SU-DHL-6 (cell line): Measurements from ENCODE around the gene DUSP14.

Experiments
- H2AFZ ChIP-seq: fragments of 200-600 bp; sonication (generic); 2 replicates; pipeline ENCODE4 v1.6.1; 2014; ENCODE audit warnings: low read depth, mild to moderate bottlenecking, moderate library complexity, mixed read lengths, antibody characterized with exemption, low read length; ENCODE audit not compliant: severe bottlenecking
- H3F3A ChIP-seq: fragments of 200-600 bp; shearing (Covaris generic); 2 replicates; pipeline ENCODE4 v1.6.0; 2016; ENCODE audit warnings: antibody characterized with exemption, mild to moderate bottlenecking; ENCODE audit not compliant: insufficient read depth
- H3K27ac ChIP-seq: fragments of 200-600 bp; sonication (generic); 2 replicates; pipeline ENCODE4 v1.5.1; 2016; ENCODE audit warnings: low read depth, mild to moderate bottlenecking, low read length, moderate library complexity, mixed read lengths
- H3K27me3 ChIP-seq: fragments of 200-600 bp; sonication (generic), shearing (Covaris generic); 2 replicates; pipeline ENCODE4 v1.6.0; 2014; ENCODE audit warnings: mild to moderate bottlenecking, low read length
- H3K36me3 ChIP-seq: fragments of 200-600 bp; sonication (generic); 2 replicates; pipeline ENCODE4 v1.6.1; 2014; ENCODE audit warnings: mild to moderate bottlenecking, low read length, mixed read lengths
- H3K4me2 ChIP-seq: fragments of 300-600, 200-600 bp; shearing (Covaris generic), sonication (generic); 2 replicates; pipeline ENCODE4 v1.6.0; 2014; ENCODE audit warnings: low read length, low read depth, mild to moderate bottlenecking; ENCODE audit not compliant: poor library complexity, severe bottlenecking
- H3K4me3 ChIP-seq: fragments of 200-600 bp; sonication (generic); 2 replicates; pipeline ENCODE4 v1.5.1; 2014; ENCODE audit warnings: antibody characterized with exemption, low read length, mild to moderate bottlenecking, mixed read lengths; ENCODE audit not compliant: insufficient read depth, poor library complexity, severe bottlenecking
- H3K79me2 ChIP-seq: fragments of 200-600 bp; sonication (generic); 2 replicates; pipeline ENCODE4 v1.6.1; 2014; ENCODE audit warnings: mild to moderate bottlenecking, low read length, moderate library complexity; ENCODE audit not compliant: insufficient read depth
- H3K9ac ChIP-seq: fragments of 200-600 bp; sonication (generic); 2 replicates; pipeline ENCODE4 v1.7.0; 2014; ENCODE audit warnings: mild to moderate bottlenecking, low read length
- H3K9me2 ChIP-seq: fragments of 200-600 bp; sonication (generic); replicated peaks from 2 replicates; pipeline ENCODE4 v1.6.1; 2014; ENCODE audit warnings: low read length; ENCODE audit not compliant: insufficient read depth
- H3K9me3 ChIP-seq: fragments of 200-600 bp; sonication (generic); 2 replicates; pipeline ENCODE4 v1.6.1; 2014; ENCODE audit warnings: low read length, mixed read lengths; ENCODE audit not compliant: insufficient read depth
- H4K20me1 ChIP-seq: fragments of 200-600 bp; sonication (generic); 2 replicates; pipeline ENCODE4 v1.6.1; 2014; ENCODE audit warnings: low read depth, mild to moderate bottlenecking, antibody characterized with exemption, low read length, moderate library complexity, mixed read lengths
- EZH2phosphoT487 ChIP-seq: fragments of 200-600 bp; sonication (generic), shearing (Covaris generic); conservative IDR thresholded peaks from 2 replicates; pipeline ENCODE4 v1.6.1; 2018; ENCODE audit warnings: mild to moderate bottlenecking, antibody characterized with exemption, low read length, moderate library complexity, mixed read lengths
- TF ChIP-seq, protein P1 (sequence below): fragments of 200-600 bp; sonication (generic); IDR thresholded peaks from one replicate; pipeline ENCODE4 v1.5.1; 2017; ENCODE audit warnings: antibody characterized with exemption, mild to moderate bottlenecking, low read length, moderate library complexity; ENCODE audit not compliant: insufficient read depth, poor library complexity, severe bottlenecking

The DUSP14 gene

DNA sequence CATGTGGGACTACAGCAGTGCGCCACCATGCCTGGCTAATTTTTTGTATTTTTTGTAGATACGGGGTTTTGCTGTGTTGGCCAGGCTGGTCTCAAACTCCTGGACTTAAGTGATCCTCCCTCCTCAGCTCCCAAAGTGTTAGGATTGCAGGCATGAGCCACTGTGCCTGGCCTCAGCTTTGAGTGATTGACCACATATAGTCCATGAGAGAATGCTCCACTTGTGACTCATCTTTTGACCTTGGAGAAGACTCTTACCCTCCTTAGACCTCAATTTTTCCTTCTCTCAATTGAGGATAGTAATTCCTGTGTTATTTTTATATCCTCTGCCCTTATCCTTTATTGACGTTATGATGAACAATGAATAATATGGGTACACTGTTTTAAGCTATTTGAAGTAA lies 30.9 kb upstream of the DUSP14 start:
- Histone ChIP-seq H3K36me3 (peaks cover 5% of the 10 kb centered on the region; the same call in 1 of the 2 replicates), H3K79me2 (no peaks in the 10 kb centered on the region), H3K27ac (no peak overlapping the region), H4K20me1 (no peaks in the 10 kb centered on the region), H3K4me3 (no peak overlapping the region), H3K27me3 (no peaks in the 10 kb centered on the region), H3K9me3 (no peaks in the 10 kb centered on the region), H3F3A (no peaks in the 10 kb centered on the region), H3K4me2 (no peak overlapping the region), H3K9me2 (no peaks in the 10 kb centered on the region), H3K9ac (no peak overlapping the region), H2AFZ (no peak overlapping the region)
- TF ChIP-seq, protein P1, sequence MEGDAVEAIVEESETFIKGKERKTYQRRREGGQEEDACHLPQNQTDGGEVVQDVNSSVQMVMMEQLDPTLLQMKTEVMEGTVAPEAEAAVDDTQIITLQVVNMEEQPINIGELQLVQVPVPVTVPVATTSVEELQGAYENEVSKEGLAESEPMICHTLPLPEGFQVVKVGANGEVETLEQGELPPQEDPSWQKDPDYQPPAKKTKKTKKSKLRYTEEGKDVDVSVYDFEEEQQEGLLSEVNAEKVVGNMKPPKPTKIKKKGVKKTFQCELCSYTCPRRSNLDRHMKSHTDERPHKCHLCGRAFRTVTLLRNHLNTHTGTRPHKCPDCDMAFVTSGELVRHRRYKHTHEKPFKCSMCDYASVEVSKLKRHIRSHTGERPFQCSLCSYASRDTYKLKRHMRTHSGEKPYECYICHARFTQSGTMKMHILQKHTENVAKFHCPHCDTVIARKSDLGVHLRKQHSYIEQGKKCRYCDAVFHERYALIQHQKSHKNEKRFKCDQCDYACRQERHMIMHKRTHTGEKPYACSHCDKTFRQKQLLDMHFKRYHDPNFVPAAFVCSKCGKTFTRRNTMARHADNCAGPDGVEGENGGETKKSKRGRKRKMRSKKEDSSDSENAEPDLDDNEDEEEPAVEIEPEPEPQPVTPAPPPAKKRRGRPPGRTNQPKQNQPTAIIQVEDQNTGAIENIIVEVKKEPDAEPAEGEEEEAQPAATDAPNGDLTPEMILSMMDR: no peak
- TF ChIP-seq EZH2phosphoT487: no peak

DNA sequence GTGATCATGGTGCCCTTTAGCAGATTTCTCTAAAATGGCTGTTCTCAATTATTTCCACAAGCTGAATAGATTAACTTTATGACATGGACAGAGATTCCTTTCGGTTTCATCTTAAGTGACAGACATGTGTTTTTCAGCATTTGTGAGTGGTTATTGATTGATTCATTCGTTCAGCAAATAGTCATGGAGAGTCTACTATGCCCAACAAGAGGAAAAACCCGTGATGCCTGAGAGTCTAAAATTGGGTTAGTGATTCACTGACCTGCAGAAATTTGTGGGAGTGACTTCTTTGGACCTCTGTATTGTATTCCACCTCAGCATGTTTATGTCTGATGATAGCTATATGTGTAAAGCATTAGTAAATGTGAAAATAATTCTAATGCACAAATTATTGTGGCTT lies 28.0 kb upstream of the DUSP14 start:
- no peak overlapping the region for H2AFZ ChIP-seq
- no peaks in the 10 kb centered on the region for H3K27me3 ChIP-seq
- no peaks in the 10 kb centered on the region for H3F3A ChIP-seq
- H3K9ac ChIP-seq: no peak overlapping the region
- TF ChIP-seq, protein P1: no peak
- no peak for TF ChIP-seq EZH2phosphoT487
- no peaks in the 10 kb centered on the region for H4K20me1 ChIP-seq
- no peaks in the 10 kb centered on the region for H3K79me2 ChIP-seq
- no peak overlapping the region for H3K4me2 ChIP-seq
- H3K4me3 ChIP-seq: no peak overlapping the region
- no peaks in the 10 kb centered on the region for H3K9me3 ChIP-seq
- H3K27ac ChIP-seq: no peak overlapping the region
- H3K36me3 ChIP-seq: peaks cover 5% of the 10 kb centered on the region; the same call in 1 of the 2 replicates
- H3K9me2 ChIP-seq: no peaks in the 10 kb centered on the region

DNA sequence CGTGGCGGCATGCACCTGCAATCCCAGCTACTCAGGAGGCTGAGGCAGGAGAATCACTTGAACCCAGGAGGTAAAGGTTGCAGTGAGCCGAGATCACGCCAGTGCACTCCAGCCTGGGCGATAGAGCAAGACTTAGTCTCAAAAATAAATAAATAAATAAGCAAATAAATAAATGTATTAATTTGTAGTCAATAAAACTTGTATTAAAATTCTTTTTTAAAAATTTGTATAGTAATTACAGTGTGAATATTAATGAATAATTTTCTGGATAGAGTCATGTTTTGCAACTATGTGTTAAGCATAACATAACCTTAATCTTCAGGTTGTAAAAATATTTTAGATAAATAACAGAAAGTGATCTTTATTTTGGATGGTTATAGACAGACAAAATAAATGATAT lies 27.2 kb upstream of the DUSP14 start:
- Histone ChIP-seq H3K9ac (no peak overlapping the region), H3K4me2 (no peak overlapping the region), H3K36me3 (peaks cover 9% of the 10 kb centered on the region; the same call in 1 of the 2 replicates), H3F3A (no peaks in the 10 kb centered on the region), H2AFZ (no peak overlapping the region), H3K4me3 (no peak overlapping the region), H3K27ac (no peak overlapping the region), H3K9me3 (no peaks in the 10 kb centered on the region), H4K20me1 (no peaks in the 10 kb centered on the region), H3K79me2 (no peaks in the 10 kb centered on the region), H3K9me2 (no peaks in the 10 kb centered on the region), H3K27me3 (no peaks in the 10 kb centered on the region)
- TF ChIP-seq, protein P1: no peak
- no peak for TF ChIP-seq EZH2phosphoT487

DNA sequence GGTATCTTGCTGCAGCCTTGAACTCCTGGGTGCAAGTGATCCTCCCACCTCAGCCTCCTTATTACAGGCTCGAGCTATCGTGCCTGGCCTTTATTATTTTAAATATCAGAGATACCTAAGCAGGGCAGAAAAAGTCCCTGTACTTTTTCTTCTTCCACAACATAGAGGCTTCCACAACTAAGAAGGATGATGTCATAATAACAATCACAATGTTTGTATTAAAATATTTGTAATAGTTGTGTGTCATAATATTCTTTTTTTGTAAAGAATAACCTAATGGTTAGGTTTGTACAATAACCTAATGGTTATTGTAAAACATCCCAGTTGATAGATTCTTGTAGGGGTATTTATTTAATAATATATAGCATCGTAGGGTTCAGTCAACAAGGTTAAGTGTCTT lies 26.7 kb upstream of the DUSP14 start:
- peaks cover 10% of the 10 kb centered on the region; the same call in 1 of the 2 replicates for H3K36me3 ChIP-seq
- no peaks in the 10 kb centered on the region for H3K9me2 ChIP-seq
- TF ChIP-seq, protein P1: no peak
- TF ChIP-seq EZH2phosphoT487: no peak
- no peak overlapping the region for H3K4me3 ChIP-seq
- H3F3A ChIP-seq: no peaks in the 10 kb centered on the region
- H3K9ac ChIP-seq: no peak overlapping the region
- H3K27me3 ChIP-seq: no peaks in the 10 kb centered on the region
- H2AFZ ChIP-seq: no peak overlapping the region
- H3K9me3 ChIP-seq: no peaks in the 10 kb centered on the region
- H4K20me1 ChIP-seq: no peaks in the 10 kb centered on the region
- no peak overlapping the region for H3K4me2 ChIP-seq
- no peak overlapping the region for H3K27ac ChIP-seq
- H3K79me2 ChIP-seq: no peaks in the 10 kb centered on the region
